IMR-90 (cell line): ENCODE measurements around the gene OTUD7B.

Source experiments
- BHLHE40 ChIP-seq: fragments of 150-350 bp; IDR thresholded peaks from 2 replicates; pipeline ENCODE4 v1.6.1; 2016; ENCODE audit warnings: mild to moderate bottlenecking, low read depth, low read length
- FOS ChIP-seq: fragments of 150-350 bp; IDR thresholded peaks from 2 replicates; pipeline ENCODE4 v1.6.1; 2016; ENCODE audit warnings: low read depth, low read length
- MAFK ChIP-seq: IDR thresholded peaks from 2 replicates; pipeline ENCODE4 v1.6.1; 2012; ENCODE audit warnings: low read depth, low read length, improper control_type of control experiment
- POLR2A ChIP-seq: IDR thresholded peaks from 2 replicates; pipeline ENCODE4 v1.6.1; 2012; ENCODE audit warnings: mild to moderate bottlenecking, low read depth, low read length
- RCOR1 ChIP-seq: IDR thresholded peaks from 2 replicates; pipeline ENCODE4 v1.6.1; 2012; ENCODE audit warnings: mild to moderate bottlenecking, low read length, improper control_type of control experiment; ENCODE audit not compliant: insufficient replicate concordance
- TF ChIP-seq, protein P1 (sequence below): conservative IDR thresholded peaks from 2 replicates; pipeline ENCODE4 v1.5.1; 2012; ENCODE audit warnings: mild to moderate bottlenecking, low read depth, low read length, improper control_type of control experiment
- TF ChIP-seq, protein P2 (sequence below): fragments of 150-350 bp; IDR thresholded peaks from 2 replicates; pipeline ENCODE4 v1.6.1; 2017; ENCODE audit warnings: mild to moderate bottlenecking, antibody characterized with exemption, low read length, low read depth

GRCh38 chr1:149986486-149987296 is 23.8 kb downstream of the OTUD7B start:
- TF ChIP-seq, protein P1, sequence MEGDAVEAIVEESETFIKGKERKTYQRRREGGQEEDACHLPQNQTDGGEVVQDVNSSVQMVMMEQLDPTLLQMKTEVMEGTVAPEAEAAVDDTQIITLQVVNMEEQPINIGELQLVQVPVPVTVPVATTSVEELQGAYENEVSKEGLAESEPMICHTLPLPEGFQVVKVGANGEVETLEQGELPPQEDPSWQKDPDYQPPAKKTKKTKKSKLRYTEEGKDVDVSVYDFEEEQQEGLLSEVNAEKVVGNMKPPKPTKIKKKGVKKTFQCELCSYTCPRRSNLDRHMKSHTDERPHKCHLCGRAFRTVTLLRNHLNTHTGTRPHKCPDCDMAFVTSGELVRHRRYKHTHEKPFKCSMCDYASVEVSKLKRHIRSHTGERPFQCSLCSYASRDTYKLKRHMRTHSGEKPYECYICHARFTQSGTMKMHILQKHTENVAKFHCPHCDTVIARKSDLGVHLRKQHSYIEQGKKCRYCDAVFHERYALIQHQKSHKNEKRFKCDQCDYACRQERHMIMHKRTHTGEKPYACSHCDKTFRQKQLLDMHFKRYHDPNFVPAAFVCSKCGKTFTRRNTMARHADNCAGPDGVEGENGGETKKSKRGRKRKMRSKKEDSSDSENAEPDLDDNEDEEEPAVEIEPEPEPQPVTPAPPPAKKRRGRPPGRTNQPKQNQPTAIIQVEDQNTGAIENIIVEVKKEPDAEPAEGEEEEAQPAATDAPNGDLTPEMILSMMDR: no peak
- TF ChIP-seq RCOR1 (no peak), MAFK (no peak), FOS (no peak), POLR2A (no peak), BHLHE40 (no peak)
- TF ChIP-seq, protein P2, sequence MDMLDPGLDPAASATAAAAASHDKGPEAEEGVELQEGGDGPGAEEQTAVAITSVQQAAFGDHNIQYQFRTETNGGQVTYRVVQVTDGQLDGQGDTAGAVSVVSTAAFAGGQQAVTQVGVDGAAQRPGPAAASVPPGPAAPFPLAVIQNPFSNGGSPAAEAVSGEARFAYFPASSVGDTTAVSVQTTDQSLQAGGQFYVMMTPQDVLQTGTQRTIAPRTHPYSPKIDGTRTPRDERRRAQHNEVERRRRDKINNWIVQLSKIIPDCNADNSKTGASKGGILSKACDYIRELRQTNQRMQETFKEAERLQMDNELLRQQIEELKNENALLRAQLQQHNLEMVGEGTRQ: no peak
